Esophagus muscularis mucosa (tissue), 4 donors: Measurements from ENCODE around the gene SMIM15.

Experiments
- EP300 ChIP-seq: sonication (generic); formaldehyde crosslinking; IDR thresholded peaks from one replicate; pipeline ENCODE4 v1.6.1; 2017; ENCODE audit warnings: antibody characterized with exemption
- POLR2A ChIP-seq: fragments of 450-650 bp; IDR thresholded peaks from one replicate; pipeline ENCODE4 v1.6.1; 2017; ENCODE audit warnings: antibody characterized with exemption, moderate library complexity, mild to moderate bottlenecking, low read depth
- POLR2AphosphoS5 ChIP-seq, 2 donors: sonication (generic); formaldehyde crosslinking; IDR thresholded peaks; one replicate each; pipeline ENCODE4 v1.6.1; 2017; ENCODE audit warnings: antibody characterized with exemption in 2 of 2
- TF ChIP-seq, protein P1 (sequence below), 3 experiments: fragments of 200-600 bp in 2 of 3; fragments of 450-650 bp in 1 of 3; sonication (generic) in 2 of 3; IDR thresholded peaks; one replicate each; pipeline ENCODE4 v1.5.1; 2017 to 2019; ENCODE audit warnings: antibody characterized with exemption in 3 of 3, mild to moderate bottlenecking in 2 of 3, moderate library complexity in 1 of 3

DNA sequence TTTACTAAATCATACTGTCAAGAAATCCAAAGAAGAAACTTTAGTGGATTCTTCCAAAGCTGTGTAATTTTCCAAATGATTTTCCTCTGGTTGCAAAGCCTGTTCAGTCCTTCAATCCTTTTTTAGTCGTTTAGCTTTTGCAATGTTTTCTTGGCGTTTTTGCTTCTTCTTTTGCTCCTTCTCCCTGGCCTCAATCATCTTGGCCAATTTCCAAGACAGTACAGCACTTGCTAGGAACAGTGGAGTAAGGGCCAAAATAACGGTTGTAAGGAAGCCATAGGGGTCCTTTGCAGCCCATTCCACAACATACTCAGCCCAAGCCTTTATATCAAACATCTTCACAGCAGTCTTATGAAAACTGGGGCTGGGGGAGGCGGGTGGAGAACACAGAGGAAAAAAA, 2.4 kb downstream of the SMIM15 start:
- TF ChIP-seq POLR2AphosphoS5 (IDR thresholded peaks at IDR 0.05) (no peak), POLR2A (no peak), EP300 (no peak)
- TF ChIP-seq, protein P1, sequence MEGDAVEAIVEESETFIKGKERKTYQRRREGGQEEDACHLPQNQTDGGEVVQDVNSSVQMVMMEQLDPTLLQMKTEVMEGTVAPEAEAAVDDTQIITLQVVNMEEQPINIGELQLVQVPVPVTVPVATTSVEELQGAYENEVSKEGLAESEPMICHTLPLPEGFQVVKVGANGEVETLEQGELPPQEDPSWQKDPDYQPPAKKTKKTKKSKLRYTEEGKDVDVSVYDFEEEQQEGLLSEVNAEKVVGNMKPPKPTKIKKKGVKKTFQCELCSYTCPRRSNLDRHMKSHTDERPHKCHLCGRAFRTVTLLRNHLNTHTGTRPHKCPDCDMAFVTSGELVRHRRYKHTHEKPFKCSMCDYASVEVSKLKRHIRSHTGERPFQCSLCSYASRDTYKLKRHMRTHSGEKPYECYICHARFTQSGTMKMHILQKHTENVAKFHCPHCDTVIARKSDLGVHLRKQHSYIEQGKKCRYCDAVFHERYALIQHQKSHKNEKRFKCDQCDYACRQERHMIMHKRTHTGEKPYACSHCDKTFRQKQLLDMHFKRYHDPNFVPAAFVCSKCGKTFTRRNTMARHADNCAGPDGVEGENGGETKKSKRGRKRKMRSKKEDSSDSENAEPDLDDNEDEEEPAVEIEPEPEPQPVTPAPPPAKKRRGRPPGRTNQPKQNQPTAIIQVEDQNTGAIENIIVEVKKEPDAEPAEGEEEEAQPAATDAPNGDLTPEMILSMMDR (IDR thresholded peaks at IDR 0.05) = no peak
